HUES6 (cell line): ENCODE measurements around the gene CLDN12.

Source experiments
- H3K27ac ChIP-seq: 2 replicates; pipeline ENCODE4 v1.7.0; 2013; ENCODE audit warnings: low read depth, mild to moderate bottlenecking, low read length, inconsistent platforms
- H3K27me3 ChIP-seq: 2 replicates; pipeline ENCODE4 v1.6.1; 2013; ENCODE audit warnings: low read length; ENCODE audit not compliant: control insufficient read depth, insufficient read depth
- H3K36me3 ChIP-seq: 2 replicates; pipeline ENCODE4 v1.6.1; 2013; ENCODE audit warnings: low read length; ENCODE audit not compliant: control insufficient read depth, insufficient read depth
- H3K4me1 ChIP-seq: 2 replicates; pipeline ENCODE4 v1.6.1; 2013; ENCODE audit warnings: low read length; ENCODE audit not compliant: control insufficient read depth, insufficient read depth
- H3K4me3 ChIP-seq: 2 replicates; pipeline ENCODE4 v1.5.1; 2013; ENCODE audit warnings: low read depth, low read length
- H3K9ac ChIP-seq: one replicate; pipeline ENCODE4 v1.6.1; 2013; ENCODE audit warnings: mild to moderate bottlenecking, low read length
- H3K9me3 ChIP-seq: 2 replicates; pipeline ENCODE4 v1.6.1; 2013; ENCODE audit warnings: low read depth, low read length; ENCODE audit not compliant: control insufficient read depth, insufficient read depth

The CLDN12 gene

DNA sequence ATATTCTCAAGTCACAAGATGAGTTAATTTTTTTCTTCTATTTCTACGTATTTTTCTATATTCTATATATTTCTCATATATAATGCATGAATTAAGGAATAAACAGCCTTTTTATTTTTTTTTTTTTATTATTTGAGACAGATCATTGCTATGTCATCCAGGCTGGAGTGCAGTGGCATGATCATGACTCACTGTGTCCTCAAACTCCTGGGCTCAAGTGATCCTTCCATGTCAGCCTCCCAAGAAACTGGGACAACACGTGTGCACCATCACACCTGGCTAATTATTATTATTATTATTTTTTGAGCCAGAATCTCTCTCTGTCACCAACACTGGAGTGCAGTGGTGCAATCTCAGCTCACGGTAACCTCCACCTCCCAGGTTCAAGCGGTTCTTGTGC is 1.5 kb downstream of the CLDN12 start:
- Histone ChIP-seq H3K36me3 (peaks cover 37% of the 10 kb centered on the region), H3K4me3 (no peak overlapping the region), H3K9ac (no peak overlapping the region), H3K27ac (no peak overlapping the region), H3K4me1 (no peaks in the 10 kb centered on the region; the same call in 1 of the 2 replicates), H3K27me3 (peaks cover 6% of the 10 kb centered on the region; the same call in 1 of the 2 replicates), H3K9me3 (no peaks in the 10 kb centered on the region)

GRCh38 chr7:90407484-90407821 is 4.2 kb downstream of the CLDN12 start:
- Histone ChIP-seq H3K9me3 (no peaks in the 10 kb centered on the region), H3K27me3 (no peaks in the 10 kb centered on the region), H3K36me3 (peaks cover 46% of the 10 kb centered on the region), H3K4me1 (no peaks in the 10 kb centered on the region; the same call in 1 of the 2 replicates), H3K27ac (no peak overlapping the region), H3K4me3 (no peak overlapping the region), H3K9ac (no peak overlapping the region)

GRCh38 chr7:90408142-90408541 is 4.9 kb downstream of the CLDN12 start:
- Histone ChIP-seq H3K36me3 (peaks cover 53% of the 10 kb centered on the region), H3K9me3 (no peaks in the 10 kb centered on the region), H3K27me3 (no peaks in the 10 kb centered on the region), H3K4me1 (no peaks in the 10 kb centered on the region), H3K27ac (no peak overlapping the region), H3K9ac (no peak overlapping the region), H3K4me3 (no peak overlapping the region)

- Histone ChIP-seq H3K27me3 (no peaks in the 10 kb centered on the region), H3K9ac (no peak overlapping the region), H3K36me3 (peaks cover 62% of the 10 kb centered on the region), H3K27ac (no peak overlapping the region), H3K4me3 (no peak overlapping the region), H3K9me3 (no peaks in the 10 kb centered on the region), H3K4me1 (no peaks in the 10 kb centered on the region)
Observed at GRCh38 chr7:90409667-90410066, 6.4 kb downstream of the CLDN12 start.

DNA sequence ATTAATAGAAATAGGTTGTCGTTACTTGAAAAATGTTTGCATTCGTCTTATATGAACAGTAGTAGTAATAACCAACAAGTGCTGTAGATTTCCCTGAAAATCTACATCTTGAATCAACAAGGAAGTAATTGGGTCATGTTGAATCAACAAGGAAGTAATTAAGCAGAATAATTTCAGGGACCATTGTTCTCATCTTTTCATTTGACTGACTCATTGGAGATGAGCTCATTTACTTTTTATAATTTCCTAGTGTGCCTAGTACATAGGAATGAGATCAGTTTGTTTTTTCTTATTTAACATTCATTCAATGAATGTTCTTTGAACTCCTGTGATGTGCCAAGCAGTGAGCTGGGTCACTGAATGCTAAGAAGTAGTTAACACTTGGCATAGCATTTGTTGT is 8.2 kb downstream of the CLDN12 start:
- Histone ChIP-seq H3K4me1 (no peaks in the 10 kb centered on the region), H3K9ac (no peak overlapping the region), H3K27ac (no peak overlapping the region), H3K4me3 (no peak overlapping the region), H3K36me3 (peaks cover 49% of the 10 kb centered on the region), H3K9me3 (no peaks in the 10 kb centered on the region), H3K27me3 (no peaks in the 10 kb centered on the region)

DNA sequence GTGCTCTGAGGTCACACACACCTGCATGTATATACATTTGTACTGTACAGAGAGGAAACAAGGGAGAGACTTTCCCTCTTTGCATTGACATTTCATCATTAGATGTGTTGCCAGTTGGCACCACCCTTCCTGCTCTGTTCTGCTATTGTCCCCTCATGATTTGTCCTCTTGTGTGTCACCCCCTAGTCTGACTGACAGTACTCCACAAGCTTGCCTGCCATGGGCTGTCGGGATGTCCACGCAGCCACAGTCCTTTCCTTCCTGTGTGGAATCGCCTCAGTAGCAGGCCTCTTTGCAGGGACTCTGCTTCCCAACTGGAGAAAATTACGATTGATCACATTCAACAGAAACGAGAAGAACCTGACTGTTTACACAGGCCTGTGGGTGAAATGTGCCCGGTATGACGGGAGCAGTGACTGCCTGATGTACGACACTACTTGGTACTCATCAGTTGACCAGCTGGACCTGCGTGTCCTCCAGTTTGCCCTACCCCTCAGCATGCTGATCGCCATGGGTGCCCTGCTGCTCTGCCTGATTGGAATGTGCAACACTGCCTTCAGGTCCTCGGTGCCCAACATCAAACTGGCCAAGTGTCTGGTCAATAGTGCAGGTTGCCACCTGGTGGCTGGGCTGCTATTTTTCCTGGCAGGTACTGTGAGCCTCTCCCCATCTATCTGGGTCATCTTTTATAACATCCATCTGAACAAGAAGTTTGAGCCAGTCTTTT is 9.4 kb downstream of the CLDN12 start:
- Histone ChIP-seq H3K4me1 (no peaks in the 10 kb centered on the region), H3K36me3 (peaks cover 38% of the 10 kb centered on the region), H3K27me3 (no peaks in the 10 kb centered on the region), H3K27ac (no peak overlapping the region), H3K4me3 (no peak overlapping the region), H3K9me3 (no peaks in the 10 kb centered on the region), H3K9ac (no peak overlapping the region)

DNA sequence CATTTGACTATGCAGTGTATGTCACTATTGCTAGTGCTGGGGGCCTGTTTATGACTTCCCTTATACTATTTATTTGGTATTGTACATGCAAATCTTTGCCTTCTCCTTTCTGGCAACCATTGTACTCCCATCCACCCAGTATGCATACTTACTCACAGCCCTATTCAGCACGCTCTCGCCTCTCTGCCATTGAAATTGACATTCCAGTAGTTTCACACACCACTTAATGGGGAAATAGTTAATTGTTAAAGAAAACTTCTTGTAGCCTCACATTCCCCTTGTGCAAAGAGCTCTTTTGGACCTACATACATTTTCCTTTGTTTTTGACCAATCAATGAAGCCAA is 9.9 kb downstream of the CLDN12 start:
- no peak overlapping the region for H3K9ac ChIP-seq
- peaks cover 34% of the 10 kb centered on the region for H3K36me3 ChIP-seq

GRCh38 chr7:90421651-90422050 is 18.4 kb downstream of the CLDN12 start:
- Histone ChIP-seq H3K36me3 (no peaks in the 10 kb centered on the region), H3K4me1 (no peaks in the 10 kb centered on the region), H3K27ac (no peak overlapping the region), H3K9ac (no peak overlapping the region), H3K9me3 (peaks cover 13% of the 10 kb centered on the region), H3K27me3 (no peaks in the 10 kb centered on the region), H3K4me3 (no peak overlapping the region)

More for the DNA sequence above, 9.9 kb downstream of the CLDN12 start:
- Histone ChIP-seq H3K4me1 (no peaks in the 10 kb centered on the region), H3K4me3 (no peak overlapping the region), H3K27me3 (no peaks in the 10 kb centered on the region), H3K27ac (no peak overlapping the region), H3K9me3 (no peaks in the 10 kb centered on the region)

DNA sequence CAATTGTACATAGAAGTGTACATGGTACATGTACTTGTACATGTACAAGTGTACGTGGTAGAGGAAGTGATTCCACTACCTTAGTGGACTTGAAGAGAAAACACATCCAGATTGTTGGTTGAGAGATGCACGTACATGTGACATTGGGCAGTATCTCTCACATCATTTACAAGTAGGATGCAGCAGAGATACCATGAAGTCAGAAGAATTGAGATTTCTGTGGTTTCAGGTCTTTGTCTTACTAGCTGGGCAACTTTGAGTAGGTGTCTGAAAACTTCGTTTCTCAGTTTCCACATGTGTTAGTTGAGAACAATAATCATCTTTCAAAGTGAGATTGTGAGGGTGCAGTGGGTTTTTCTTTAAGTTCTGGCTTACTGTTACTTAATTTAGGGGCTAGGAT is 21.5 kb downstream of the CLDN12 start:
- no peaks in the 10 kb centered on the region for H3K36me3 ChIP-seq
- H3K4me3 ChIP-seq = no peak overlapping the region
- H3K4me1 ChIP-seq = no peaks in the 10 kb centered on the region
- H3K9ac ChIP-seq = no peak overlapping the region
- no peak overlapping the region for H3K27ac ChIP-seq
- no peaks in the 10 kb centered on the region for H3K27me3 ChIP-seq
- peaks cover 13% of the 10 kb centered on the region for H3K9me3 ChIP-seq

GRCh38 chr7:90425376-90425775 is 22.1 kb downstream of the CLDN12 start:
- Histone ChIP-seq H3K9ac (no peak overlapping the region), H3K27me3 (no peaks in the 10 kb centered on the region), H3K4me3 (no peak overlapping the region), H3K9me3 (peaks cover 13% of the 10 kb centered on the region), H3K27ac (no peak overlapping the region), H3K36me3 (no peaks in the 10 kb centered on the region), H3K4me1 (no peaks in the 10 kb centered on the region)

- Histone ChIP-seq H3K36me3 (no peaks in the 10 kb centered on the region), H3K4me1 (no peaks in the 10 kb centered on the region), H3K27me3 (no peaks in the 10 kb centered on the region), H3K9ac (no peak overlapping the region), H3K9me3 (peaks cover 16% of the 10 kb centered on the region; the same call in 1 of the 2 replicates), H3K27ac (no peak overlapping the region), H3K4me3 (no peak overlapping the region)
Observed at GRCh38 chr7:90430614-90431460, 27.6 kb downstream of the CLDN12 start.
